Esophagus squamous epithelium (tissue), 5 donors: ENCODE measurements around the gene SEC62. TPM values are rescaled to one million over a fixed set of nuclear protein-coding genes. Genes with fewer than 3 reads are reported as not detected.
A peak's percentile ranks its signal among the peaks of the same experiment; 100 is the strongest.

Experiments used
- DNase-seq: peaks from one replicate; lab custom pipeline; 2025; lab: John Stamatoyannopoulos, UW
- H3K27ac ChIP-seq, 4 donors: fragments of 200-600 bp; sonication (generic); one replicate each; pipeline ENCODE4 v1.5.1; 2016 to 2019; ENCODE audit warnings: mild to moderate bottlenecking in 1 of 4
- H3K27me3 ChIP-seq, 4 donors: fragments of 200-600 bp; sonication (generic); 1 replicate in 3 of 4; 2 replicates in 1 of 4; pipeline versions ENCODE4 v1.5.1 to v1.6.0; 2017 to 2021; ENCODE audit warnings: antibody characterized with exemption in 1 of 4
- H3K36me3 ChIP-seq, 3 donors: fragments of 200-600 bp; sonication (generic); one replicate each; pipeline ENCODE4 v1.5.1; 2016 to 2019
- H3K4me1 ChIP-seq, 3 donors: fragments of 200-600 bp; sonication (generic); one replicate each; pipeline ENCODE4 v1.5.1; 2017 to 2019
- H3K4me3 ChIP-seq, 4 donors: fragments of 200-600 bp; sonication (generic); 1 replicate in 3 of 4; 2 replicates in 1 of 4; pipeline ENCODE4 v1.5.1; 2016 to 2019; ENCODE audit warnings: mild to moderate bottlenecking in 2 of 4, moderate library complexity in 1 of 4
- H3K9me3 ChIP-seq, 3 donors: fragments of 200-600 bp; sonication (generic); one replicate each; pipeline ENCODE4 v1.5.1; 2016 to 2019
- POLR2A ChIP-seq, 4 donors: fragments of 450-650 bp; IDR thresholded peaks; one replicate each; pipeline ENCODE4 v1.6.1; 2017; ENCODE audit warnings: antibody characterized with exemption in 4 of 4, mild to moderate bottlenecking in 4 of 4, moderate library complexity in 3 of 4
- WGBS, 2 donors: methylation state at CpG; one replicate each; pipeline ENCODE4 v1.1.5; 2018; 5-methylcytosine and 5-hydroxymethylcytosine counted together
- intact Hi-C: fragments of 100-400 bp; cut with DNase I; formaldehyde crosslinking; loops from one replicate; pipeline ENCODE4 v1.15.0; 2022
- total RNA-seq, 4 donors: library from RNA; depleted of rRNA; stranded (reverse); fragments of >200 nt; gene quantifications; one replicate each; pipeline ENCODE4 v1.1.0, GENCODE V29; 2016
- TF ChIP-seq, protein P1 (sequence below), 6 experiments: fragments of 450-650 bp in 4 of 6; fragments of 200-600 bp in 2 of 6; sonication (generic) in 2 of 6; IDR thresholded peaks; one replicate each; pipeline ENCODE4 v1.5.1; 2016 to 2019; ENCODE audit warnings: antibody characterized with exemption in 6 of 6, mild to moderate bottlenecking in 4 of 6, moderate library complexity in 4 of 6
- donor health status: DM: yes; HTN: yes; CAD: no.

Gene SEC62
- total RNA-seq, 4 donors from 2014 or later, result 15.0 to 49.8 (median 23.6) TPM

DNA sequence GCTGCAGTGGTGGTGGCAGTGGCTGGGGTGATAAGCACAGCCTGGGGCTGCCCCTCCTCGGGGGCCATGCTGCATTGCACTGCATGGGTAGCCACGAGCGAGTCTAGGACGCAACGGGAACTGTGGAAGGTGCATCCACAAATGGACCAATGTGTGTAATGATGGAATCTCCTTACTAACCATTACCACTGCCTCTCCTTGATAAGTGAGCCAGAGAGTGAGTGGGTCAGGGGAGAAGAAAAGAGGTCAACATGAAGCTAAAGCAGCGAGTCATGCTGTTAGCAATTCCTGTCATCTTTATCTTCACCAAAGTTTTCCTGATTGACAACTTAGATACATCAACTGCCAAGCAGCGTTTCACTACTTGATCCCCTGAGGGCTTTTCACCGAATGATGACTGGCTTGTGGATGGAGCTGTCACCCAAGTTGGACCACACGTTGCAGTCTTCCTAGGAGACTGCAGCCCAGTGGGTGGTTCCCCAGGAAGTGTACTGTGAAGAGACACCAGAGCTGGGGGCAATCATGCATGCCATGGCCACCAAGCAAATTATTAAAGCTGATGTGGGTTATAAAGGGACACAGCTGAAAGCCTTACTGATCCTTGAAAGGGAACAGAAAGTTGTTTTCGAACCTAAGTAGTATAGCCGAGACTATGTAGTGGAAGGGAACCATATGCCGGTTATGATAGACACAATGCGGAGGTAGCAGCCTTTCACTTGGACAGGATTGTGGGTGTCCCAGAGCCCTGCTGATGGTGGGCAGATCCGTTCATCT is 34.7 kb upstream of the SEC62 start:
- H3K27me3 ChIP-seq, result peaks cover 0 to 22% (median 0%) of the 10 kb centered on the region in 4 donors
- TF ChIP-seq, protein P1, sequence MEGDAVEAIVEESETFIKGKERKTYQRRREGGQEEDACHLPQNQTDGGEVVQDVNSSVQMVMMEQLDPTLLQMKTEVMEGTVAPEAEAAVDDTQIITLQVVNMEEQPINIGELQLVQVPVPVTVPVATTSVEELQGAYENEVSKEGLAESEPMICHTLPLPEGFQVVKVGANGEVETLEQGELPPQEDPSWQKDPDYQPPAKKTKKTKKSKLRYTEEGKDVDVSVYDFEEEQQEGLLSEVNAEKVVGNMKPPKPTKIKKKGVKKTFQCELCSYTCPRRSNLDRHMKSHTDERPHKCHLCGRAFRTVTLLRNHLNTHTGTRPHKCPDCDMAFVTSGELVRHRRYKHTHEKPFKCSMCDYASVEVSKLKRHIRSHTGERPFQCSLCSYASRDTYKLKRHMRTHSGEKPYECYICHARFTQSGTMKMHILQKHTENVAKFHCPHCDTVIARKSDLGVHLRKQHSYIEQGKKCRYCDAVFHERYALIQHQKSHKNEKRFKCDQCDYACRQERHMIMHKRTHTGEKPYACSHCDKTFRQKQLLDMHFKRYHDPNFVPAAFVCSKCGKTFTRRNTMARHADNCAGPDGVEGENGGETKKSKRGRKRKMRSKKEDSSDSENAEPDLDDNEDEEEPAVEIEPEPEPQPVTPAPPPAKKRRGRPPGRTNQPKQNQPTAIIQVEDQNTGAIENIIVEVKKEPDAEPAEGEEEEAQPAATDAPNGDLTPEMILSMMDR (IDR thresholded peaks at IDR 0.05), result no peak
- TF ChIP-seq POLR2A (IDR thresholded peaks at IDR 0.05), result no peak
- DNase-seq, result no peak
- H3K36me3 ChIP-seq, result no peaks in the 10 kb centered on the region
- no peaks in the 10 kb centered on the region for H3K4me1 ChIP-seq
- H3K27ac ChIP-seq, result no peak overlapping the region
- no peak overlapping the region for H3K4me3 ChIP-seq
- H3K9me3 ChIP-seq, result no peaks in the 10 kb centered on the region
- intact Hi-C loops, result no loop called here
- WGBS, 2 donors, result 68 to 75% methylated on average over 14 of the region's 14 CpGs

DNA sequence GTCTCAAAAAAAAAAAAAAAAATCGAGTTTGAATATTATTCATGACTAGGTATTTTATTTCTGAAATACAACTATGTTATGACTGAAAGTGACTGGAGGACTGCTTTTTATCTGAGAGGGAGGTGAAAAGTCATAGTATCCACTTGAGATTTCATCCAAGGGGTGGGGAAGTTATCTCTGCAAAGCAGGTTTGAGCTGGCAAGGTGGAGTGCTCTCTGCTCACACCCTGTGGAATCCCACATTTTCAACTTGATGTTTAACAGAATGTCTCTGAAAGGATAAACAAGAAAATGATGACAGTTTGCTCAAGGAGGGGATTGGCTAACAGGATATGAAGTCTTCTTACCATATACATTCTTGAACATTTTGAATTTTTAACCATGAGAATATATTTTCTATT is 27.3 kb upstream of the SEC62 start:
- WGBS, 2 donors, result 24 to 53% methylated on average over 1 of the region's 1 CpG
- DNase-seq, result no peak
- TF ChIP-seq, protein P1 (IDR thresholded peaks at IDR 0.05), result no peak
- no peak for TF ChIP-seq POLR2A (IDR thresholded peaks at IDR 0.05)
- no peaks in the 10 kb centered on the region for H3K4me1 ChIP-seq
- intact Hi-C loops, result no loop called here
- H3K36me3 ChIP-seq, result no peaks in the 10 kb centered on the region
- H3K4me3 ChIP-seq, result no peak overlapping the region
- H3K9me3 ChIP-seq, result no peaks in the 10 kb centered on the region
- no peak overlapping the region for H3K27ac ChIP-seq
- peaks cover 0 to 16% (median 0%) of the 10 kb centered on the region in 4 donors for H3K27me3 ChIP-seq

DNA sequence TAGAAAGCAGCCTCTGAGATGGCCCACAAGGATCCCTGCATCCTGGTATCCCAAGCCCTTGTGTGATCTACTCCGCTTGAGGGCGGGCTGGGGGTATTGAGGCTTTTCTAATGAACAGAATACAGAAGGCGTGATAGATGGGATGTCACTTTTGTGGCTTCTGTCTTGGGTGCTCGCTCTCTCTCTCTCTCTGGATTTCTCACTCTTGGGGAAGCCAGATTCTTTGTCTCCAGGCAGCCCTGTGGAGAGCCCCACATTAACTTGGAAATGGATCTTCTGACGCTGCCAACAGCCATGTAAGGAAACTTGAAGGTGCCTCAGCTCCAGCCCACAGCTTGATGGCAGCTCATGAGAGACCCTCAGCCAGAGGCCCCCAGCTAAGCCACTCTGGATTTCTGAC is 26.9 kb upstream of the SEC62 start:
- Histone ChIP-seq H3K27ac (no peak overlapping the region), H3K36me3 (no peaks in the 10 kb centered on the region), H3K4me1 (no peaks in the 10 kb centered on the region), H3K27me3 (peaks cover 0 to 16% (median 0%) of the 10 kb centered on the region in 4 donors), H3K9me3 (no peaks in the 10 kb centered on the region), H3K4me3 (no peak overlapping the region)
- TF ChIP-seq, protein P1 (IDR thresholded peaks at IDR 0.05), result no peak
- no peak for TF ChIP-seq POLR2A (IDR thresholded peaks at IDR 0.05)
- intact Hi-C loops, result no loop called here
- DNase-seq, result no peak
- 72 to 80% methylated on average over 5 of the region's 5 CpGs for WGBS, 2 donors

DNA sequence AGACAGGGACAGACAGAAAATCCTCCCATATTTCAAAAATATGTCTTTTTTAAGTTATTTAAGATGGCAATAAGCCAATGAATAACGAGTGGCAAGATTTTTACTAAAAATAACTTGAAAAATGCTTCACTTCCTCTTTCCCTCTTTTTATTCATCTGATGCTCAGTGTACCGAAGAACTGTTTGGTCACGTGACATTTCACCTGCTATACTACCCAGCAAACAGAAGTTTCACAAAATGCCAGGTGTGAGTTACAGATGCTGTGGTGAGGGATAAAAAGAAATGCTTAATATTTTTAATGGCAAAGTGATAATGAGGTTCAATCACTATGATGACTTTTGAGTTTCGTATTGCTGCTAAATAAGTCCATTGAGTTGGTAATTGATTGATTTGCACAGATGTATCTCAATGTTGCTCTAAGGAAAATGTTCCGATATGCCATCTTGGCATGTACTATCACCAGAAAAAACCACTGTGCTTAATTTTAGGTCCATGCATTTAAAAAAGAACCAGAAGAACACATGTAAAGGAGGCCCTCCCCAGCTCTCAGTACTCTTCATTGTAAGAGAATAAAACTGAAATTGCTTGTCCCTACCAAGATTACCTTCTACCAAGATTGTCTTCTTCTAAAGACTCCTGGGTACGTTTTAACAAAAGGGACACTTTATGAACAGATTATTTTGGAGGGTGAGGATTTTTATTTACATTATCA is 26.0 kb upstream of the SEC62 start:
- Histone ChIP-seq H3K36me3 (no peaks in the 10 kb centered on the region), H3K27me3 (peaks cover 0 to 16% (median 0%) of the 10 kb centered on the region in 4 donors), H3K9me3 (no peaks in the 10 kb centered on the region), H3K4me3 (no peak overlapping the region), H3K27ac (no peak overlapping the region), H3K4me1 (no peaks in the 10 kb centered on the region)
- WGBS, 2 donors, result 50 to 59% methylated on average over 6 of the region's 6 CpGs
- intact Hi-C loops, result no loop called here
- no peak for TF ChIP-seq POLR2A (IDR thresholded peaks at IDR 0.05)
- TF ChIP-seq, protein P1 (IDR thresholded peaks at IDR 0.05), result no peak
- no peak for DNase-seq

DNA sequence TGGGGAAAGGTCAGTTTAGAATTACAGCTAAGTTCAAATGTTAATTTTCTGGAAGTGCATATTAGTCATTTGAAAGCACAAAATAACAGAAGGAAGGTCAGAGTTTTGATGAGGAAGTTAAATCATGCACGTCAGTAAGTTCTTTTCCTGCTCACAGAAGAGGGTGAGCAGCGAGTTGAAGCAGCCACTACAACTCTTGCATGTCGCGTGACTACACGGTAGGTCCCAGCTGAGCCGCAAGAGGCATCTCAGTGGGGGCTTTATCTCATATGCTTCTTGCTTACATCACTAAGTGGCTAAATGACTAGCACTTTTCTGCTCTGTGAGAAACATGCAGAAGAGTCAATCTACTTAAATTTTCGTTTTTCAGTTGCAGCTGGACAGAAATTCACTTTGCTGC is 21.3 kb upstream of the SEC62 start:
- no peaks in the 10 kb centered on the region for H3K4me1 ChIP-seq
- H3K36me3 ChIP-seq, result no peaks in the 10 kb centered on the region
- WGBS, 2 donors, result 53 to 61% methylated on average over 7 of the region's 7 CpGs
- DNase-seq, result peak; percentile 4
- TF ChIP-seq POLR2A (IDR thresholded peaks at IDR 0.05), result no peak
- TF ChIP-seq, protein P1 (IDR thresholded peaks at IDR 0.05), result no peak
- H3K27ac ChIP-seq, result no peak overlapping the region
- H3K27me3 ChIP-seq, result peaks cover 0 to 7% (median 0%) of the 10 kb centered on the region in 4 donors
- H3K4me3 ChIP-seq, result no peak overlapping the region
- intact Hi-C loops, result no loop called here
- H3K9me3 ChIP-seq, result no peaks in the 10 kb centered on the region
